ENCODE data around the gene KLHDC2.
"Not testable (repeated sequence)": the region's sequence is repeated elsewhere in the genome, so short reads cannot be mapped to it uniquely, and the experiment has no call there.

The KLHDC2 gene

DNA sequence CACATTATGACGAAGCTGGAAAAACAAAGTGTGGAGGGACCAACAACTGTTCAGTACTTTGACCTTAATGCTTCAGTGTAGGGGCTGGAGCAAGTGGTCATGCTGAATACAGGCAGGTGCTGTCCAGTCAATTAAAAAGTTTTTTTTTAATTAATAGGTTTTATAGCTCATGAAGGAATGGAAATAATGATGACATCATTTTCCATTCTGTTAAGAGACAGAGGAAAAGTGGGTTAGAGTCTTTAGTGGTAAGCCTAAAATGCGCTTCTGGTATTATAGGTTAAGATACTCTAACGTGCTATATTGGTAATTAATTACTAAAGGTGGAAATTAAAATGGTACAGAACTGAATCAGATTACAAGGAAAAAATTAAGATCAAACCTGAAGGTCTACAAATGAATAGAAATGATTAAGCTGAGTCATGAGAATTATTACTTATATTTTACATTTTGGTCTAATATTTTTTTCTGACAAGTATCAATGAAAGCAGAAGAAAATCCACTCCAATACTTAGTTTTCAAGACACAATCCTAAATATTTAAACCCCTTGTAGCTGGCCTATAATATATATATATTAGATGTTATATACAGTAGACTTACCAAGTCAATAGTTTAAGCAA is 15.6 kb downstream of the KLHDC2 start:
- no peak for DNase-seq (ENCODE audit: low read depth, low spot score)
- in situ Hi-C loops (cut with HindIII; ENCODE audit: low sequenced_read_pairs), result no loop called here
- TF ChIP-seq, protein P1, sequence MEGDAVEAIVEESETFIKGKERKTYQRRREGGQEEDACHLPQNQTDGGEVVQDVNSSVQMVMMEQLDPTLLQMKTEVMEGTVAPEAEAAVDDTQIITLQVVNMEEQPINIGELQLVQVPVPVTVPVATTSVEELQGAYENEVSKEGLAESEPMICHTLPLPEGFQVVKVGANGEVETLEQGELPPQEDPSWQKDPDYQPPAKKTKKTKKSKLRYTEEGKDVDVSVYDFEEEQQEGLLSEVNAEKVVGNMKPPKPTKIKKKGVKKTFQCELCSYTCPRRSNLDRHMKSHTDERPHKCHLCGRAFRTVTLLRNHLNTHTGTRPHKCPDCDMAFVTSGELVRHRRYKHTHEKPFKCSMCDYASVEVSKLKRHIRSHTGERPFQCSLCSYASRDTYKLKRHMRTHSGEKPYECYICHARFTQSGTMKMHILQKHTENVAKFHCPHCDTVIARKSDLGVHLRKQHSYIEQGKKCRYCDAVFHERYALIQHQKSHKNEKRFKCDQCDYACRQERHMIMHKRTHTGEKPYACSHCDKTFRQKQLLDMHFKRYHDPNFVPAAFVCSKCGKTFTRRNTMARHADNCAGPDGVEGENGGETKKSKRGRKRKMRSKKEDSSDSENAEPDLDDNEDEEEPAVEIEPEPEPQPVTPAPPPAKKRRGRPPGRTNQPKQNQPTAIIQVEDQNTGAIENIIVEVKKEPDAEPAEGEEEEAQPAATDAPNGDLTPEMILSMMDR (IDR thresholded peaks at IDR 0.05; ENCODE audit: low read depth, low read length), result no peak
- H3K4me3 ChIP-seq (ENCODE audit: low read depth, low read length), result no peak overlapping the region

DNA sequence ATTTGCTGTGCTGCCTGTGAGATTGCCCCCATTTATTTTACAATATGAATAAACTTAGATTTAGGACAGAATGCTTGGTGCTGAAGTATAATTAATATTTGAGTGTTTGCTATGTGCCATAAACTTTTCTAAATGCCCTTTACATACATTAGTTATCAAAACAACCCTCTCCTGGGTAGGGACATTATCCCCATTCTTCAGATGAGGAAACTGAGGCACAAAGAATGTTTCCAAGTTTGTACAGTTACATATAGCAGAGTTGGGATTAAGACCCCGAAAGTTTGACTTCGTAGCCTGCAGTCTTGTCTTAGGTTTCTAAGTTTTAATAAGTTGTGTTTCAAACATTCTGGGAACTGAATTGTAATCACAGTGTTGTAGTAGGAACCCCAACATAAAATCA is 18.4 kb downstream of the KLHDC2 start:
- H3K4me3 ChIP-seq (ENCODE audit: low read depth, low read length), result no peak overlapping the region
- TF ChIP-seq, protein P1 (IDR thresholded peaks at IDR 0.05; ENCODE audit: low read depth, low read length), result no peak
- no peak for DNase-seq (ENCODE audit: low read depth, low spot score)
- in situ Hi-C loops (cut with HindIII; ENCODE audit: low sequenced_read_pairs), result no loop called here

DNA sequence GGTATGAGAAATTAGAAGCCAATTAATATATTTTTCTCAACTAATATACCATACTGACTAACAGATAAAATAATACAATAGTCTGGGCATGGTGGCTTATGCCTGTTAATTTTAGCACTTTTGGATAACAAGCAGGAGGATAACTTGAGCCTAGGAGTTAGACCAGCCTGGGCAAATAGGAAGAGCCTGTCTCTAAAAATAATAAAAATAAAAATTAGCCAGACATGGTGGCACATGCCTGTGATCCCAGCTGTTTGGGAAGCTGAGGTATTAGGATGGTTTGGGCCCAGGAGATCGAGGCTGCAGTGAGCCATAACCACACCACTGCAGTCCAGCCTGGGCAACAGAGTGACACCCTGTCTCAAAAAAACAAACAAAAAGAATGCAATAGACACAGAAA is 24.7 kb downstream of the KLHDC2 start:
- TF ChIP-seq, protein P1 (IDR thresholded peaks at IDR 0.05; ENCODE audit: low read depth, low read length), result no peak
- DNase-seq (ENCODE audit: low read depth, low spot score), result no peak
- H3K4me3 ChIP-seq (ENCODE audit: low read depth, low read length), result no peak overlapping the region
- in situ Hi-C loops (cut with HindIII; ENCODE audit: low sequenced_read_pairs), result no loop called here

DNA sequence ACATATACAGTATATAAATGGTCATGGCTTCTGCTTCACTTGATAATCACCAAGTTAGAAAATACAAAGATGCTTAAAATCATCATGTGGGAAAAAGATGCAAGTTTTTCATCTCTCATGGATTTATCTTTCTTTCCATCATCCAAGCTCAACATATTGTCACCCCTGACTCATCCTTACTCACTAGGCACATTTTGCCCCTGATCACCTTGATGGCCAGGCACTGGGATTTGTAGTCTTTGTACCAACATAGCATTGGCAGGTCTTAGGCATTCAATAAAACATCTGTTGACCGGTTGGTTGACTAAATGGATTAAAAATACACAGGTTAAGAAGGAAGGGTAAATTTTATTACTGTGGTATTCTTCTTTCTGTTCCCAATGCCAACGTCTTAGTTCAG is 28.1 kb downstream of the KLHDC2 start:
- no peak for DNase-seq (ENCODE audit: low read depth, low spot score)
- no peak overlapping the region for H3K4me3 ChIP-seq (ENCODE audit: low read depth, low read length)
- in situ Hi-C loops (cut with HindIII; ENCODE audit: low sequenced_read_pairs), result no loop called here
- TF ChIP-seq, protein P1 (IDR thresholded peaks at IDR 0.05; ENCODE audit: low read depth, low read length), result no peak

DNA sequence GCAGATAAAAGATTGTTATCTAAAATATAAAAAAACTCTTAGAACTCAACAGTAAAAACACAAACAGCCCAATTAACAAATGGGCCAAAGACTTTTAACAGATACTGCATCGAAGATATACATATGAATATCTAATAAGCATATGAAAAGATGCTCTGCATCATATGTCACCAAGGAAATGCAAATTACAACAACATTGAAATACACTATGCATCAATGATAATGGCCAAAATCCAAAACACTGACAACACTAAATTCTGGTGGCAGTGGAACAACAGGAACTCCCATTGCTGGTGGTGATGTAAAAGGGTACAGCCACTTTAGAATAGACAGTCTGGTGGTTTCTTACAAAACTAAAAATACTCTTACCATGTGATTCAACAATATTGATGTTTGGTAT is 40.8 kb downstream of the KLHDC2 start:
- no peak overlapping the region for H3K4me3 ChIP-seq (ENCODE audit: low read depth, low read length)
- TF ChIP-seq, protein P1 (IDR thresholded peaks at IDR 0.05; ENCODE audit: low read depth, low read length), result no peak
- no peak for DNase-seq (ENCODE audit: low read depth, low spot score)
- in situ Hi-C loops (cut with HindIII; ENCODE audit: low sequenced_read_pairs), result no loop called here

DNA sequence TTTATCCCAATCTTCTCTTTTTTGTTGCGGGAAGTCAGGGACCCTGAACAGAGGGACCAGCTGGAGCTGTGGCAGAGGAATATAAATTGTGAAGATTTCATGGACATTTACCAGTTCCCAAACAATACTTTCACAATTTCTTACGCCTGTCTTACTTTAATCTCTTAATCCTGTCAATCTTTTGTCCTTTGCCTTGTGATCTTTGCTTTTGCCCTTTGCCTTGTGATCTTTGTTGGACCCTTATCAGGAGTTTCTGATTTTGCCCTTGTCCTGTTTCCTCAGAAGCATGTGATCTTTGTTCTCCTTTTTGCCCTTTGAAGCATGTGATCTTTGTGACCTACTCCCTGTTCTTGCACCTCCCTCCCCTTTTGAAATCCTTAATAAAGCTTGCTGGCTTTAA is 48.2 kb downstream of the KLHDC2 start:
- DNase-seq (ENCODE audit: low read depth, low spot score); in situ Hi-C loops (cut with HindIII; ENCODE audit: low sequenced_read_pairs): not testable (repeated sequence)

DNA sequence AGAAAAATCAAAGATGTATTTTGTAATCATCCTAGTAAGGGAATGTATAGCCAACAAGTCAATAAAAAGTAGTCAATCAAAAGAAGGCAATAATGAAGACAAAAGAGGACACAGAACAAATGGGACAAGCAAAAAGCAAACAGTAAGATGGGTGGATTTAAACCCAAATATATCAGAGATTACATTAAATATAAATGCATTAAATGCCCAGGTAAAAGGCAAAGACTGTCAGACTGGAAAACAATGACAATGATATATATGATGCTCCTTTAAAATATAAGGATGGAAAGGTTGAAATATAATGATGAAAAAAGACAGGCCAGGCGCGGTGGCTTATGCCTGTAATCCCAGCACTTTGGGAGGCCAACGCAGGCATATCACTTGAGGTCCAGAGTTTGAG is 48.9 kb downstream of the KLHDC2 start:
- TF ChIP-seq, protein P1 (IDR thresholded peaks at IDR 0.05; ENCODE audit: low read depth, low read length), result no peak
- no peak for DNase-seq (ENCODE audit: low read depth, low spot score)
- in situ Hi-C loops (cut with HindIII; ENCODE audit: low sequenced_read_pairs), result no loop called here
- no peak overlapping the region for H3K4me3 ChIP-seq (ENCODE audit: low read depth, low read length)

More for the DNA sequence above, 48.2 kb downstream of the KLHDC2 start:
- H3K4me3 ChIP-seq (ENCODE audit: low read depth, low read length), result not testable (repeated sequence)

Measured in astrocyte of the spinal cord (primary cell).